ENCODE measurements around the gene EMILIN3.

The EMILIN3 gene

DNA sequence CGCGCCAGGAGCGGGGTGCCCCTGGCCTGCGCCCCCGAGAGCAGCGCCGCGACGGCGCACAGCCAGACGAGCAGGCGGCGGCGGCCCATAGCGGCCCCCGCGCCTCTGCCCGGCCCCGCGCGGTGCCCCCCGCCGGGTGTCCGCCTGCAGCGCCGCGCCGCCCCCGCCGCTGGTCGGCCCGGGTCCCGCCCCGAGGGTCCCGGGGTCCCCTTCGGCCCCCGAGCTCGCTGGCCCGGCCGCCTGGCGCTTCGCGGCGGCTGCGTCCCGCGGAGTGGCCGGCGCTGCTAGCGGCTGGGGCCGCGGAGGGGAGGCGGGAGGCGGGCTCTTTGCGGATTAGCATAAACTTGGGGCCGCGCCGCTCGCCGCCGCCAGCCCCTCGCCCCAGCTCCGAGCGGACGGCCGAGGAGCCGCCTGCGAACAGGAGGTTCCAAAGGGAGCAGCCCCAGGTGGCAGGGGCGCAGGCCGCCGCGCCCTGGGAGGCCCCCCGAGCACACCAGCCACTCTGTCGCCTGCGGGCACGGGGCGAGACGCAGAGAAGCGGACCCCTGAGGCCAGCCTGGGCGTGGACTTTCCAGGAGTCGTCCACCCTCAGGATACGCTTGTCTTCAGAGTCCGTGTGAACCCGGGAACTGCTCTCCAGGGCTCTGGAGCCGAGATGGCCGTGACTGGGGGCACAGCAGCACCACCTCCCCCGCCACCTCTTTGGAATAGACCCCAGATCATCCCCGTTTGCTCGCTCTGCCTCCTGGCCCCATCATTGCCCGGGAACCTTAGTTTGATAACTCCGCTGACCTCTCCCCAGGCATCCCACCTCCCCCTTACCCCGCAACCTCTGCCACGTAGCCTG, at the start of gene EMILIN3:
Gene EMILIN3 (minus strand): TSS at position 273 of the 847 bp plus-strand sequence. CDS start 184 bp downstream, at position 89.
- no peak for DNase-seq

DNA sequence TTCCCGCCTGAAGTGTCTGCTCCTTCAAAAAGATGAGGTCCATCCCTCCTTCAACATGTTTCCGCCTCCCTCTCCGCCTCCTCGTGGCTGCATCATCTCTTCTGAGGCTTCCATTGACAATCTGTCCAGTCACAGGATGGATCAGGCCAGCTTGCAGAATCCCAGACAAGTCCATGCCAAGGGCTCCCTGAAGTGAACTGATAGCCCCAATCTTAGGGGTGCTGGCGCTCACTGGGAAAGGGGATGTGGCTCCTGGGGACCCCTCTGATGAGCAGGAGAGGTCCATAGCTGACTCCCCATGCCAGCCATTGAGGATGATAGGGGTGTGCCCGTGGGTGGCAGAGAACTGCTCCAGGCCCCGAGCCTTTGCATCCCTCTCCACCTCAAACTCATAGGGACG, 48.6 kb upstream of the EMILIN3 start:
- no peak for DNase-seq

DNA sequence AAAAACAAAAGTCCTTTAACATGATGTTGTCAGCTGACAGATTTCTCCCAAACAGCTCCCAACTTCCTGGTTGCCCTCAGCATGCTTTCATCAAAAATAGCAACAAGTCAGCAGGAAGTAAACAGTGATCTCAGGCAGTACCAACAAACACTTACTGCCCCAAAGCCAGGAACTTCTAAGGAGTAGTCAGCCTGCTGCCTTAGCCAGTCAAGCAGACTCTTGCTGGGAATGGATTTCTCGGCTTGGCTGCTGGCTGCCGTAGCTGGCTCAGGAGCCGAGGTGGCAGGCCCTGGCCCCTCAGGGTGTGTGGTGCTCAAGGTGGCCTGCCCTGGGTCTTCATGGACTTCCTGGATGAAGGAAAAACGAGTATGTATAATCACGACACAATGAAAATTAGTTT, 46.6 kb upstream of the EMILIN3 start:
- DNase-seq: no peak

- no peak for DNase-seq
These were observed 45.9 kb upstream of the EMILIN3 start for GRCh38 chr20:41412324-41413120.

- no peak for DNase-seq
These were observed 44.8 kb upstream of the EMILIN3 start for GRCh38 chr20:41411391-41411847.

GRCh38 chr20:41408986-41409385, 42.4 kb upstream of the EMILIN3 start:
- DNase-seq: no peak

GRCh38 chr20:41408156-41408794, 41.7 kb upstream of the EMILIN3 start:
- no peak for DNase-seq

GRCh38 chr20:41407607-41408006, 41.0 kb upstream of the EMILIN3 start:
- DNase-seq: no peak

- DNase-seq: no peak
These were observed 40.4 kb upstream of the EMILIN3 start for GRCh38 chr20:41406896-41407444.

DNA sequence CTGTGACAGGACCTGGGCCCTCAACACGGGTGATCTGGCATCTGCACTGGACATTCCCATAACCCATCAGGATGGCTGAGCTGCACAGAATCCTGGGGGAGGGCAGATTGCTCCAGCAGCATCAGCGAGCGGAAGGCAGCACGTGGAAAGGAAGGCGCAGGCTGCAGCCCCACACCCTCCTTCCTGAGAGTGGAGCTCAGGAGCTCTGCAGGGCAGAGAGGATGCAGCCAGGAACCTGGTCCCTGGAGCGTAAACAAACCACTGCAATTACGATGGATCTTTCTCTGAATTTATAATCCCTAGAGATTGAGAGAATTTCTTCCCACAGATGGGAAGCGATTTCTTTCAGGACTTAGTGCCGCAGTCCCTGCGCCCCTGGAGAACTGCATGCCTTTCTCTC, 39.7 kb upstream of the EMILIN3 start:
- no peak for DNase-seq

- DNase-seq: no peak
These were observed 38.8 kb upstream of the EMILIN3 start for GRCh38 chr20:41405436-41405835.

DNA sequence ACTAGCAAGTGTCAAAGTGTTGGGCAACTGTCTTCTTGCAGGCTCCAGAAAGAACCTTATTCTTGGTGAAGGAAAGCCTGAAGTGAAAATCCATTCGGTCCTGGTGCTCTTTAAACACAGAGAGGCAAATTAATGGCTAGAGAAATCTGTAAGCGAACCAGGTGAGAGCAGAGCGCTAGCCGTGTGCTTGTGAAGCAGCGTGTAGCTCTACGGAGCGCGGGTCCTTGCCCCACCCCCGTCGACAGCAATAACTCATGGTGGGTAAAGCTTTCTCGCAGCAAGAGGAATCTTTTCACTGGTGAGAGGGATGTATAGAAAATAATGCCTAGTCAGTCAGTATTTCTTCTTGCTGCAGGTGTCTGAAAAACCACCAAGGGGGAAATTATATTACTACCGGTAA, 37.0 kb upstream of the EMILIN3 start:
- DNase-seq: no peak

GRCh38 chr20:41398408-41398807, 31.8 kb upstream of the EMILIN3 start:
- DNase-seq: no peak

- DNase-seq: no peak
These were observed 29.3 kb upstream of the EMILIN3 start for GRCh38 chr20:41395667-41396664.

GRCh38 chr20:41394931-41395666, 28.5 kb upstream of the EMILIN3 start:
- DNase-seq: no peak

DNA sequence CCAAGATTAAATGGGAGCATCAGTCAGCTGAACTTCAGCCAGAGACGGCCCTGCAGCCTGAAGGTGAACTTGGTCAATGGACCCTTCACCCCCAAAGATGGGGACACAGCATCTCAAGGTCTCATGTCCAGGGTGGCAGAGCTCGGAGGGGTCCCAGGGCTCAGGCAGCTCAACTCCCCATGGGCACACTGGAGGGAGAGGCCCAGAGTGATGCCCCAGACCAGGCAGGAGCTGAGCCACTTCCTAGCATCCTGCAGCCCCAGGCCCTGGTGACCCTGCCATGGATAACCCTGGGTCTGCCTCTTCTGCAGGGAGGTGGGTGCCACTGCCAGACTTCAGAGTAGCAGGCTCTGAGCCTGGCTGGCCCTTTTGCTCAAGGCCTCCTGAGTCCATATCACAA, 27.5 kb upstream of the EMILIN3 start:
- no peak for DNase-seq

DNA sequence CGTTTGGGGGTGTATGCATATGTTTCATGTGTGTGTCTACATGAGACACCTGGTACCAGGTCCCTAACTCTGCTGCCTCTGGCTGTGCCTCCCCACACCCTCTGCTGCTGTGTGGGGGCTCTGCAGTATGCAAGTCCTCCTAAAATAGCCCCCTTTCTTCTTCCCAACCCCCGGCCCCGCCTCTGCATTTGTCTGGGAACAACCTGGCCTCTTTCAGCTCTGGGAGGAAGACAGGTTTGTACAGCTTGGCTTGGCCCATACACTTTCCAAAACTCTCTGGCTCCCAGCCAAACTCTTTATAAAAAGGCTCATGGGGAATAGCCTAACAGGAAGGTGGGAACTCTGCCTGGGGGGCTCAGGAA, 27.1 kb upstream of the EMILIN3 start:
- no peak for DNase-seq

DNA sequence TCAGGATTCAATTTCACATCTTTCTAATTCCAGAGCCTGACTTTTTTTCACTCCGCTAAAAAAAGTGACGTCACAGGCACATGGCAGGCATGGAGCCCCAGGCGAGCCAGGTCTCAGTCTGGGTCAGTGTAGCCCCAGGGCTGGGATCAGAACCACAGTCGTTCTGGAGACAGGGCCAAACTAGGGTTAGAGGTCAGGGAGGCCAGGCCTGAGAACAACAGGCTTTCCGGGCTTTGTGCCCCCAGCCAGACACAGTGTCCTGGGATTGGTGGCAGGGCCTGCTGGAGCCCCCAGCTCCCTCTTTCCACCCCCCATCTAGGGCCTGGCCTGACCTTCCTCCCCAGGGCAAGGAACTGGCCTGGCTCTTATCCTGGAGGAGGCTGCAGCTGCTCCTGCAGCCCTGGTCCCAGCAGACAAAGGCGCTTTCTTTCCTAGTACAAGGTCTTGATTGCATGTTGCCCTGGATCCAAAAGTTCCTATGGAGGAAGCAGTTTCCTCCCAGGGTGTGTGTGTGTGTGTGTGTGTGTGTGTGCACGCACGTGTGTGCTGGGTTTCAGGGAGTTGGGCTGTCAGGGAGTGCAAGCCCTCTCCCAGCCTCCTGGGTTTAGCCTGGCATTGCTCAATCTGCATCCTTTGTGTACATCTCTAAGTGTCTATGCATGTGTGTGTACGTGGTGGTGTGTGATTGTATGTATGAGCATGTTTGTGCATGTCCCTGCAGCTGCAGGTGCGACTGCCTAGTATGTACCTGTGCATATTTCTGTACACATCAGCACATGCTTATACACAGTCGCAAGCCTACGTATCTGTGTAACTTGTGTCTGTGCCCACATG, 26.5 kb upstream of the EMILIN3 start:
- no peak for DNase-seq

DNA sequence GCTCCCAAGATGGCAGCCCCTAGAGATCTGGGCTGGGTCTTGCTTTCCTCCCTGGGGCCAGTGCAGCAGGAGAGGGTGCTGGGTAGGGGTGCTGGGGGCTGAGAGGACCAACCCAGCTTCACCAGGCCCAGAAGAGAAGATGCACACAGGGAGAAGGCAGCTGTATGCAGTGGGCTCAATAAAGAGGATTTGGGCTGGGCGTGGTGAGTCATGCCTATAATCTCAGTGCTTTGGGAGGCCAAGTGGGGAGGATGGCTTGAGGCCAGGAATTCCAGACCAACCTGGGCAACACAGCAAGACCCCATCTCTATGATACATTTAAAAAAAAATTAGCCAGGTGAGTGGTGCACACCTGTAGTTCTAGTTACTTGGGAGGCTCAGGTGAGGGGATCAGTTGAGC, 25.7 kb upstream of the EMILIN3 start:
- DNase-seq: no peak

DNA sequence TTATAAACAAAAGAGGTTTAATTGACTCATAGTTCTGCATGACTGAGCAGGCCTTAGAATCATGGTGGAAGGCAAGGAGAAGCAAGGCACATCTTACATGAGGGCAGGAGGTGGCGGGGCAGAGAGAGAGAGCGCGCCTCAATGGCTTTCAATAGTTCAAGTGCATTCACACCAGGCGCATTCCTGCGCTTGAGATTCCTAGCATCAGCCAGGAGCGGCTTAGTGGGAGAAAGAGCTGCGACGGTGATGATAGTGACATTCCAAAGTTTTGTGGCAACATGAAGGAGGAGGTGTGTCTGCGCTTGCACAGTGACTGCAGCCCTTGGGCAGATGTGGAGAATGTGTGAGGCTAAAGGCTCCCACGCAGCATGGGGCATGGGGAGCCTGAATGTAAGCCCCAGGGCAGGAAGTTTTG, 25.0 kb upstream of the EMILIN3 start:
- no peak for DNase-seq

Data from stimulated activated naive CD4-positive, alpha-beta T cell (primary cell).